Activated B cell treated with CpG ODN at 0.5 μM for 24 hours (primary cell): ENCODE data around the gene VPS13D. TPM values are rescaled to one million over a fixed set of nuclear protein-coding genes. Genes with fewer than 3 reads are reported as not detected.

Experiments used
- ATAC-seq: fragments of 200-7000 bp; cut with Tn5 transposase; one replicate; pipeline ENCODE4 v1.10.0; 2021; ENCODE audit warnings: low read depth, mild to moderate bottlenecking, moderate library complexity
- CTCF ChIA-PET: fragments of 350-600 bp; sonication (Branson Sonifier 250); formaldehyde crosslinking; loops from one replicate; lab custom pipeline; 2021; ENCODE audit warnings: antibody characterized with exemption; lab: Charles Lee
- POLR2A ChIA-PET: fragments of 350-600 bp; sonication (Branson Sonifier 250); formaldehyde crosslinking; loops from one replicate; lab custom pipeline; 2021; ENCODE audit warnings: antibody characterized with exemption; lab: Charles Lee
- DNase-seq: peaks from one replicate; pipeline ENCODE4 v3.0.0; 2022
- H3K27ac Mint-ChIP-seq: one replicate; pipeline ENCODE4 v1.8.0; 2020; ENCODE audit warnings: mixed read lengths
- H3K27me3 Mint-ChIP-seq: one replicate; pipeline ENCODE4 v1.8.0; 2021; ENCODE audit warnings: mixed read lengths
- H3K36me3 Mint-ChIP-seq: one replicate; pipeline ENCODE4 v1.8.0; 2021; ENCODE audit warnings: low read depth, mixed read lengths
- H3K4me1 Mint-ChIP-seq: one replicate; pipeline ENCODE4 v1.8.0; 2021; ENCODE audit warnings: mixed read lengths
- H3K4me3 Mint-ChIP-seq: one replicate; pipeline ENCODE4 v1.8.0; 2020; ENCODE audit warnings: mild to moderate bottlenecking, mixed read lengths
- H3K9me3 Mint-ChIP-seq: one replicate; pipeline ENCODE4 v1.8.0; 2020; ENCODE audit warnings: mixed read lengths
- CTCF ChIP-seq: fragments of 200-600 bp; IDR thresholded peaks from one replicate; pipeline ENCODE4 v1.8.0; 2022; ENCODE audit warnings: antibody characterized with exemption, mild to moderate bottlenecking
- intact Hi-C: fragments of 100-400 bp; cut with micrococcal nuclease; formaldehyde crosslinking; loops from one replicate; pipeline ENCODE4 v1.15.1; 2024
- total RNA-seq: library from RNA; stranded (reverse); gene quantifications from 2 replicates; pipeline ENCODE4 v1.2.3, GENCODE V29; 2022

Gene VPS13D
- total RNA-seq, 1 donor from 2014 or later, result 64.5 TPM

GRCh38 chr1:12464598-12465056 is 234.8 kb downstream of the VPS13D start:
- intact Hi-C loops, result no loop called here
- no peaks in the 10 kb centered on the region for H3K9me3 Mint-ChIP-seq
- CTCF ChIA-PET, result no interaction called here

GRCh38 chr1:12465126-12465525 is 235.3 kb downstream of the VPS13D start:
- H3K27me3 Mint-ChIP-seq, result no peaks in the 10 kb centered on the region
- intact Hi-C loops, result no loop called here
- peaks cover 64% of the 10 kb centered on the region for H3K36me3 Mint-ChIP-seq

More at GRCh38 chr1:12464598-12465056, 234.8 kb downstream of the VPS13D start:
- no peak overlapping the region for H3K4me3 Mint-ChIP-seq
- DNase-seq (no peak), ATAC-seq (no peak)
- peaks cover 69% of the 10 kb centered on the region for H3K36me3 Mint-ChIP-seq
- H3K4me1 Mint-ChIP-seq, result peaks cover 4% of the 10 kb centered on the region
- TF ChIP-seq CTCF, result no peak
- H3K27ac Mint-ChIP-seq, result no peak overlapping the region
- no peaks in the 10 kb centered on the region for H3K27me3 Mint-ChIP-seq
- POLR2A ChIA-PET, result no interaction called here

GRCh38 chr1:12466816-12467215 is 237.0 kb downstream of the VPS13D start:
- DNase-seq (no peak), ATAC-seq (no peak)
- H3K9me3 Mint-ChIP-seq, result no peaks in the 10 kb centered on the region
- peaks cover 13% of the 10 kb centered on the region for H3K4me1 Mint-ChIP-seq
- no peaks in the 10 kb centered on the region for H3K27me3 Mint-ChIP-seq
- peaks cover 51% of the 10 kb centered on the region for H3K36me3 Mint-ChIP-seq
- CTCF ChIA-PET, result no interaction called here
- POLR2A ChIA-PET, result no interaction called here
- no peak overlapping the region for H3K4me3 Mint-ChIP-seq
- intact Hi-C loops, result no loop called here
- TF ChIP-seq CTCF, result no peak
- no peak overlapping the region for H3K27ac Mint-ChIP-seq

More at GRCh38 chr1:12465126-12465525, 235.3 kb downstream of the VPS13D start:
- no peak for TF ChIP-seq CTCF
- ATAC-seq, result no peak
- Mint-ChIP-seq H3K4me1 (peaks cover 4% of the 10 kb centered on the region), H3K4me3 (no peak overlapping the region), H3K27ac (no peak overlapping the region), H3K9me3 (no peaks in the 10 kb centered on the region)
- CTCF ChIA-PET, result no interaction called here
- POLR2A ChIA-PET, result no interaction called here
- DNase-seq, result no peak

- TF ChIP-seq CTCF, result no peak
- ATAC-seq, result no peak
- Mint-ChIP-seq H3K27me3 (no peaks in the 10 kb centered on the region), H3K27ac (no peak overlapping the region), H3K4me3 (no peak overlapping the region), H3K4me1 (peaks cover 22% of the 10 kb centered on the region), H3K9me3 (no peaks in the 10 kb centered on the region), H3K36me3 (peaks cover 43% of the 10 kb centered on the region)
- ChIA-PET POLR2A (interaction anchor here (0.7 kb wide), 1 partner anchor 149 kb away, joined by 3 read pairs; no protein-coding TSS in a partner anchor), CTCF (no interaction called here)
- intact Hi-C loops, result no loop called here
- no peak for DNase-seq
Measured at GRCh38 chr1:12467570-12468286, 237.9 kb downstream of the VPS13D start.

- Mint-ChIP-seq H3K27me3 (no peaks in the 10 kb centered on the region), H3K9me3 (no peaks in the 10 kb centered on the region), H3K36me3 (peaks cover 37% of the 10 kb centered on the region), H3K27ac (no peak overlapping the region), H3K4me1 (peaks cover 28% of the 10 kb centered on the region), H3K4me3 (no peak overlapping the region)
- no peak for ATAC-seq
- intact Hi-C loops, result no loop called here
- no peak for TF ChIP-seq CTCF
- POLR2A ChIA-PET, result no interaction called here
- no peak for DNase-seq
- CTCF ChIA-PET, result no interaction called here
Measured at GRCh38 chr1:12468323-12468722, 238.5 kb downstream of the VPS13D start.
